ENCODE data around the gene MT1M.
"Not testable (repeated sequence)": the region's sequence is repeated elsewhere in the genome, so short reads cannot be mapped to it uniquely, and the experiment has no call there.

The MT1M gene

GRCh38 chr16:56632156-56632847 is at the start of gene MT1M:
TSS of gene MT1M (plus strand) at chr16:56632659. CDS start at chr16:56632732, 73 bp downstream.
- no peak for DNase-seq (ENCODE audit: extremely low read depth in 1 of 2, low read depth in 1 of 2)

- not testable (repeated sequence) for DNase-seq (ENCODE audit: extremely low read depth in 1 of 2, low read depth in 1 of 2)
Measured at GRCh38 chr16:56582911-56583310, 49.5 kb upstream of the MT1M start.

- no peak for DNase-seq (ENCODE audit: extremely low read depth in 1 of 2, low read depth in 1 of 2)
Measured at GRCh38 chr16:56583351-56584168, 48.9 kb upstream of the MT1M start.

GRCh38 chr16:56584276-56584675 is 48.2 kb upstream of the MT1M start:
- no peak for DNase-seq (ENCODE audit: extremely low read depth in 1 of 2, low read depth in 1 of 2)

- no peak for DNase-seq (ENCODE audit: extremely low read depth in 1 of 2, low read depth in 1 of 2)
Measured at GRCh38 chr16:56588781-56589140, 43.7 kb upstream of the MT1M start.

GRCh38 chr16:56589141-56590039 is 43.1 kb upstream of the MT1M start, which contains the start of gene MT3:
TSS of gene MT3 (plus strand) at chr16:56589528. CDS start at chr16:56589591, 63 bp downstream.
- DNase-seq (ENCODE audit: extremely low read depth in 1 of 2, low read depth in 1 of 2) = no peak

GRCh38 chr16:56591377-56592060 is 40.9 kb upstream of the MT1M start:
- DNase-seq (ENCODE audit: extremely low read depth in 1 of 2, low read depth in 1 of 2) = no peak

- no peak for DNase-seq (ENCODE audit: extremely low read depth in 1 of 2, low read depth in 1 of 2)
Measured at GRCh38 chr16:56593573-56594291, 38.7 kb upstream of the MT1M start.

GRCh38 chr16:56594292-56594619 is 38.2 kb upstream of the MT1M start:
- DNase-seq (ENCODE audit: extremely low read depth in 1 of 2, low read depth in 1 of 2) = no peak

- no peak for DNase-seq (ENCODE audit: extremely low read depth in 1 of 2, low read depth in 1 of 2)
Measured at GRCh38 chr16:56600398-56600999, 32.0 kb upstream of the MT1M start.

- no peak for DNase-seq (ENCODE audit: extremely low read depth in 1 of 2, low read depth in 1 of 2)
Measured at GRCh38 chr16:56601325-56601724, 31.1 kb upstream of the MT1M start.

- DNase-seq (ENCODE audit: extremely low read depth in 1 of 2, low read depth in 1 of 2) = no peak
Measured at GRCh38 chr16:56603589-56603988, 28.9 kb upstream of the MT1M start.

GRCh38 chr16:56604966-56605365 is 27.5 kb upstream of the MT1M start:
- no peak for DNase-seq (ENCODE audit: extremely low read depth in 1 of 2, low read depth in 1 of 2)

DNA sequence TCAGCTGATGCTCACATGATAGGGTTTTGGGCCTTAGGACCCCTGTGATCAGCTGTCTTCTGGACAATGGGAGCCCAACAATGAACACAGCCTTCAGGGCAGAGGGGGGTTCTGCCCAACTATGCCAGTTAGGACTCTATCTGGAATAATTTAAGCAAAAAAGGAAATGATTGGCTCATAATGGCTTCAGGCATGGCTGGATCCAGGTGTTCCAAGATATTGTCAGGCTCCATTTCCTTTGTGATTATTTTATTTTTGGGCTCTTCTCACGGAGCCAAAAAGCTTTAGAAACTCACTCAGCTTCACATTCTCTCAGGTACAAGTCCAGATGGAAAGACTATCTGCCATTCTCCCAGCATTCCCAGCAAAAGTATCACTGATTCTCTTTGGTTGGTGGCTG is 27.0 kb upstream of the MT1M start:
- no peak for DNase-seq (ENCODE audit: extremely low read depth in 1 of 2, low read depth in 1 of 2)

- no peak for DNase-seq (ENCODE audit: extremely low read depth in 1 of 2, low read depth in 1 of 2)
Measured at GRCh38 chr16:56606071-56606475, 26.4 kb upstream of the MT1M start.

- no peak for DNase-seq (ENCODE audit: extremely low read depth in 1 of 2, low read depth in 1 of 2)
Measured at GRCh38 chr16:56606476-56607108, 25.9 kb upstream of the MT1M start.

DNA sequence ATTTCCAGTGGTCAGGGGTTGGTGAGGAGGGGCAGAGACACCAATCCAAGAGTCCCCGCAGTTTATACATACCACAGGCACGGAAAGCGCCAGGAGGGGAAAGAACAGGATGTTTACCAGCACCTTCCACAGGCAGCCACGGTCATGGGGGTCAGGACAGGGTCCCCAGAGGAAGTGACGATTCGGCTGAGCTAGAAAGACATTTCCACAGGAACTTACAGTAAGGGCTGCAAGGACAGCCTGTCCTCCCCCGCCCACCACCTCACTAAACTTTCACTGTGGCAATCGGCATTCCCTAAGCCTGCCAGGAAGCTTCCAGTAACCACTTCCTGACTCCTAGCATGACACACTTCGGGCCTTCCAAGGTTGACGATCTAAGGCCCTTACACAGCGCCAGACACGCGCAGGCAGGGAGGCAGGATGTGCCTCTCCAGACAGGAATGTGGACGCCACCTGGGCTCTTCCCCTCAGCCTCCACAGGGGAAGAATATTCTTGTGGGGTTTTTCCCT is 25.3 kb upstream of the MT1M start:
- DNase-seq (ENCODE audit: extremely low read depth in 1 of 2, low read depth in 1 of 2) = no peak

DNA sequence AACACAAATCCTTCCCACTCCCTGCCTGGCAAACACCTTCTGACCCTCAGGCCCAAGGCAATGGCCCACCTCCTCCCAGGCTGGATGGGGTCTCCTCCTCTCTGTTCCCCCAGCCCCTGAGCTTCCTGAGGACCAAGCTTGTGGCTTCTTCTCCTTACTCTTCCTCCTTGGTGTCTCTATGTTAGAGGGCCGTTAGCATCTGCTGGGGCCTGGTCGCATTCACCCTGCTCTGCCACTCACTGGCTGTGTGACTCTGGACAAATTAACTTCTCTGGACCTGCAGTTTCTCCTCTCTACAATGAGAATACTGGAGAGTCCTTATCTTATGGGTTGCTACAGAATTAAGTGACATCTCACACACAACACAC is 24.8 kb upstream of the MT1M start:
- DNase-seq (ENCODE audit: extremely low read depth in 1 of 2, low read depth in 1 of 2) = no peak

All from stimulated activated CD8-positive, alpha-beta memory T cell treated with anti-CD3 and anti-CD28 coated beads, Interleukin-7, amount 100 ng/mL, for 48 hours (primary cell).